ENCODE measurements around the gene GIMAP7.

GIMAP7 gene

DNA sequence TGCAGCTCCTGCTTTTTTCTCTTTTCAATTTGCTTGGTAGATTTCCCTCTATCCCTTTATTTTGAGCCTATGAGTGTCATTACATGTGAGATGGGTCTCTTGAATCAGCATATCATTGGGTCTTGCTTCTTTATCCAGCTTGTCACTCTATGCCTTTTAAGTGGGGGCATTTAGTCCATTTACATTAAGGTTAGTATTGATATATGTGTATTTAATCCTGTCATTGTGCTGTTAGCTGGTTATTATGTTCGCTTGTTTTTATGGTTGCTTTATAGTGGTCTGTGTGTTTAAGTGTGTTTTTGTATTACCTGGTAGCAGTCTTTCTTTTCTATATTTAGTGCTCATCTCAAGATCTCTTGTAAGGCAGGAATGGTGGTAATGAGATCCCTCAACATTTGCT lies 17.0 kb downstream of the GIMAP7 start:
- Histone ChIP-seq H3K4me3 (ENCODE audit: low read depth, low read length) (no peak overlapping the region), H3K36me3 (replicated peaks) (no peaks in the 10 kb centered on the region), H3K27ac (no peak overlapping the region), H3K27me3 (replicated peaks) (no peaks in the 10 kb centered on the region)
- TF ChIP-seq, protein P1, sequence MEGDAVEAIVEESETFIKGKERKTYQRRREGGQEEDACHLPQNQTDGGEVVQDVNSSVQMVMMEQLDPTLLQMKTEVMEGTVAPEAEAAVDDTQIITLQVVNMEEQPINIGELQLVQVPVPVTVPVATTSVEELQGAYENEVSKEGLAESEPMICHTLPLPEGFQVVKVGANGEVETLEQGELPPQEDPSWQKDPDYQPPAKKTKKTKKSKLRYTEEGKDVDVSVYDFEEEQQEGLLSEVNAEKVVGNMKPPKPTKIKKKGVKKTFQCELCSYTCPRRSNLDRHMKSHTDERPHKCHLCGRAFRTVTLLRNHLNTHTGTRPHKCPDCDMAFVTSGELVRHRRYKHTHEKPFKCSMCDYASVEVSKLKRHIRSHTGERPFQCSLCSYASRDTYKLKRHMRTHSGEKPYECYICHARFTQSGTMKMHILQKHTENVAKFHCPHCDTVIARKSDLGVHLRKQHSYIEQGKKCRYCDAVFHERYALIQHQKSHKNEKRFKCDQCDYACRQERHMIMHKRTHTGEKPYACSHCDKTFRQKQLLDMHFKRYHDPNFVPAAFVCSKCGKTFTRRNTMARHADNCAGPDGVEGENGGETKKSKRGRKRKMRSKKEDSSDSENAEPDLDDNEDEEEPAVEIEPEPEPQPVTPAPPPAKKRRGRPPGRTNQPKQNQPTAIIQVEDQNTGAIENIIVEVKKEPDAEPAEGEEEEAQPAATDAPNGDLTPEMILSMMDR (IDR thresholded peaks at IDR 0.05; ENCODE audit: low read depth, low read length, missing control alignments): no peak
- no peak for DNase-seq
- in situ Hi-C loops (cut with HindIII; ENCODE audit: low pct_ligation_motif_present, low sequenced_read_pairs): no loop called here

DNA sequence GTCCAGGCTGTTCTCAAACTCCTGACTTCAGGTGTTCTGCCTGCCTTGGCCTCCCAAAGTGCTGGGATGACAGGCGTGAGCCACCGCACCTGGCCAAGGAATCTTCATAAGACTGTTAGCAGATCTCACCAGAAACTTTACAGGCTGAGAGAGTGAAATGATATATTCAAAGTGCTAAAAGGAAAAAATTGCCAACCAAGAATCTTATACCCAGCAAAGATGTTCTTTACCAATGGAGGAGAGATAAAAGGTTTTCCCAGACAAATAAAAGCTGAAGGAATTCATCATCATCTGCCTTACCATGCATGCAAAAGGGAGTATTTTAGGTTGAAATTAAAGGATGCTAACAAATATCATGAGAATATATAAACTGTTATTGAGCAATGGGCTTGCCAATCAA lies 23.6 kb downstream of the GIMAP7 start:
- Histone ChIP-seq H3K27me3 (replicated peaks) (no peaks in the 10 kb centered on the region), H3K4me3 (ENCODE audit: low read depth, low read length) (no peak overlapping the region), H3K27ac (no peak overlapping the region), H3K36me3 (replicated peaks) (no peaks in the 10 kb centered on the region)
- TF ChIP-seq, protein P1 (IDR thresholded peaks at IDR 0.05; ENCODE audit: low read depth, low read length, missing control alignments): no peak
- in situ Hi-C loops (cut with HindIII; ENCODE audit: low pct_ligation_motif_present, low sequenced_read_pairs): no loop called here
- no peak for DNase-seq

DNA sequence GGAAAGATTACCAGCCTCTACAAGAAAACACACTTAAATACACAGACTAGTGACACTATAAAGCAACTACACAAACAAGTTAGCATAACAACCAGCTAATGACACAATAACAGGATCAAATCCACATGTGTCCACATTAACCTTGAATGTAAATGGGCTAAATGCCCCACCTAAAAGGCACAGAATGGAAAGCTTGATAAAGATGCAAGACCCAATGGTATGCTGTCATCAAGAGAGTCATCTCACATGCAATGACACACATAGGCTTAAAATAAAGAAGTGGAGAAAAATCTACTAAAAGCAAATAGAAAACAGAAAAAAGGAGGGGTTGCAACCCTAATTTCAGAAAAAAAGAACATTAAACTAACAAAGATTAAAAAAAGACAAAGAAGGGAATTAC lies 38.5 kb downstream of the GIMAP7 start:
- H3K4me3 ChIP-seq (ENCODE audit: low read depth, low read length): no peak overlapping the region
- H3K27ac ChIP-seq: no peak overlapping the region
- no peak for DNase-seq
- no peaks in the 10 kb centered on the region for H3K27me3 ChIP-seq (replicated peaks)
- no peaks in the 10 kb centered on the region for H3K36me3 ChIP-seq (replicated peaks)
- TF ChIP-seq, protein P1 (IDR thresholded peaks at IDR 0.05; ENCODE audit: low read depth, low read length, missing control alignments): no peak
- in situ Hi-C loops (cut with HindIII; ENCODE audit: low pct_ligation_motif_present, low sequenced_read_pairs): no loop called here

DNA sequence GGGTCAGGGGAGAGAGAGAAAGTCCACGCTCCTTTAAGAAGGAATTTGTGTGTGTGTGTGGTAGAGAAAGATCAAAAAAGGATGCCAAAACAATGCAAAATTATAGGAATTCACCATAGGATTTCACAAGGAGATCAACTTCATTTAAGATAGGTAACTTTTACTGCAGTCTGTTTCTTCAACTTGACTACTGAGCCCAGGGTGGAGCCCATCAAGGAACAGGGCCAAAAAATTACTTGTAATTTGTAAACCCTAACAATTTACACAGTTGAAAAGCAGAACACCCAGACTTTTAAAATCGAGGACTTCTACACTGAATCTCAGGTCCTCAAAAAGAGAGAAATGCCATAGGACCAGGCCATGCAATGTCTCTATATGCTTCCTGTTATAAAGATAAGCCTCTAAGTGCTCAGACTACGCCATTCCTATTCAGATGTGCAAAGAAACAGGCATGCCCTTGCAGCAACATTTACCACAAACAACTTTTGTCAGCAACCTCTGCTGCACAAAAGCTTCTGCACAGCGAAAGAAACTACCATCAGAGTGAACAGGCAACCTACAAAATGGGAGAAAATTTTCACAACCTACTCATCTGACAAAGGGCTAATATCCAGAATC lies 42.0 kb downstream of the GIMAP7 start:
- no peaks in the 10 kb centered on the region for H3K36me3 ChIP-seq (replicated peaks)
- in situ Hi-C loops (cut with HindIII; ENCODE audit: low pct_ligation_motif_present, low sequenced_read_pairs): no loop called here
- no peaks in the 10 kb centered on the region for H3K27me3 ChIP-seq (replicated peaks)
- no peak overlapping the region for H3K27ac ChIP-seq
- no peak overlapping the region for H3K4me3 ChIP-seq (ENCODE audit: low read depth, low read length)
- no peak for DNase-seq
- TF ChIP-seq, protein P1 (IDR thresholded peaks at IDR 0.05; ENCODE audit: low read depth, low read length, missing control alignments): no peak

DNA sequence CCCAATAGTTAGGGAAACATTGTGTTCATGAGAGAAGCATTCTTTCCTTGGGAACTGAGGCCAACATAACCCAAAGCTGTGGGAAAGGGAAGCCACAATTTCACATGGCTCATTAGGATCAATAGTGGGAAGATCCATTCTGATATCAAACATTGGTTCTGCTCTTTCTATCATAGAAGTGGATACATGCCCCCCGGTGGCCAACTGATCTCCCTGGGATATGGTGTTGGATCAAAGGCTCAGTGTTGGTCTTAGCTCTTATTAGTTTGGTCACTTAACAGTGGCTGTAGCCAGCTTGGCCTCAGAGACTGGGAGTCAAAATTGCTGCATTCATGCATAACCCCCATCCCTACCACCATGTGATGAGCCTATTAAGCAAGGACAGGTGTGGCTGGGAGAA lies 45.8 kb downstream of the GIMAP7 start:
- in situ Hi-C loops (cut with HindIII; ENCODE audit: low pct_ligation_motif_present, low sequenced_read_pairs): no loop called here
- Histone ChIP-seq H3K36me3 (replicated peaks) (no peaks in the 10 kb centered on the region), H3K27ac (no peak overlapping the region), H3K27me3 (replicated peaks) (no peaks in the 10 kb centered on the region), H3K4me3 (ENCODE audit: low read depth, low read length) (no peak overlapping the region)
- DNase-seq: no peak
- TF ChIP-seq, protein P1 (IDR thresholded peaks at IDR 0.05; ENCODE audit: low read depth, low read length, missing control alignments): no peak

DNA sequence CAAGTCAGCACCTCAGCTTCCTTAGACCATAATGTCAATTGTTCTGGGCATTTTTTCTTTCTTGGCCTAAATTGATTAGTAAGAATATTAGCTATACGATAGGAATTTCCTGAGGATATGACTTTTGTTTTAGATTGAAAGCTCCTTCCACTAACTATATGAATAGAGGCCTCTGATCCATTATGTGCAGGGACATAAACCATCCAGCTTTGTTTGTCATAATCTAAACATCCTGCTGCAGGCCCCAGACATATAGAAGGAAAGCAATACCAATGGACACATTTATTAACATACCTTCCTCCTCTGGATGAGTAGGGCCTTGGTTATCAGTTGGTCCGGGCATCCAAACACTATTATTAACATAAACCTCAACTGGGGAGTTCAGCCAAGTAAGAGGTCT lies 48.2 kb downstream of the GIMAP7 start:
- in situ Hi-C loops (cut with HindIII; ENCODE audit: low pct_ligation_motif_present, low sequenced_read_pairs): no loop called here
- DNase-seq: no peak
- H3K36me3 ChIP-seq (replicated peaks): no peaks in the 10 kb centered on the region
- H3K4me3 ChIP-seq (ENCODE audit: low read depth, low read length): no peak overlapping the region
- H3K27ac ChIP-seq: no peak overlapping the region
- H3K27me3 ChIP-seq (replicated peaks): no peaks in the 10 kb centered on the region
- TF ChIP-seq, protein P1 (IDR thresholded peaks at IDR 0.05; ENCODE audit: low read depth, low read length, missing control alignments): no peak

All from brain microvascular endothelial cell (primary cell).